Measurements from ENCODE around the gene FAT1.

FAT1 gene

GRCh38 chr4:186658657-186659056 is 65.0 kb downstream of the FAT1 start:
- TF ChIP-seq, protein P1, sequence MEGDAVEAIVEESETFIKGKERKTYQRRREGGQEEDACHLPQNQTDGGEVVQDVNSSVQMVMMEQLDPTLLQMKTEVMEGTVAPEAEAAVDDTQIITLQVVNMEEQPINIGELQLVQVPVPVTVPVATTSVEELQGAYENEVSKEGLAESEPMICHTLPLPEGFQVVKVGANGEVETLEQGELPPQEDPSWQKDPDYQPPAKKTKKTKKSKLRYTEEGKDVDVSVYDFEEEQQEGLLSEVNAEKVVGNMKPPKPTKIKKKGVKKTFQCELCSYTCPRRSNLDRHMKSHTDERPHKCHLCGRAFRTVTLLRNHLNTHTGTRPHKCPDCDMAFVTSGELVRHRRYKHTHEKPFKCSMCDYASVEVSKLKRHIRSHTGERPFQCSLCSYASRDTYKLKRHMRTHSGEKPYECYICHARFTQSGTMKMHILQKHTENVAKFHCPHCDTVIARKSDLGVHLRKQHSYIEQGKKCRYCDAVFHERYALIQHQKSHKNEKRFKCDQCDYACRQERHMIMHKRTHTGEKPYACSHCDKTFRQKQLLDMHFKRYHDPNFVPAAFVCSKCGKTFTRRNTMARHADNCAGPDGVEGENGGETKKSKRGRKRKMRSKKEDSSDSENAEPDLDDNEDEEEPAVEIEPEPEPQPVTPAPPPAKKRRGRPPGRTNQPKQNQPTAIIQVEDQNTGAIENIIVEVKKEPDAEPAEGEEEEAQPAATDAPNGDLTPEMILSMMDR (conservative IDR thresholded peaks at IDR 0.05; ENCODE audit: low read depth, low read length), result no peak
- no peak overlapping the region for H3K4me3 ChIP-seq (ENCODE audit: low read depth, low read length)
- no peak for DNase-seq (ENCODE audit: low read depth)

DNA sequence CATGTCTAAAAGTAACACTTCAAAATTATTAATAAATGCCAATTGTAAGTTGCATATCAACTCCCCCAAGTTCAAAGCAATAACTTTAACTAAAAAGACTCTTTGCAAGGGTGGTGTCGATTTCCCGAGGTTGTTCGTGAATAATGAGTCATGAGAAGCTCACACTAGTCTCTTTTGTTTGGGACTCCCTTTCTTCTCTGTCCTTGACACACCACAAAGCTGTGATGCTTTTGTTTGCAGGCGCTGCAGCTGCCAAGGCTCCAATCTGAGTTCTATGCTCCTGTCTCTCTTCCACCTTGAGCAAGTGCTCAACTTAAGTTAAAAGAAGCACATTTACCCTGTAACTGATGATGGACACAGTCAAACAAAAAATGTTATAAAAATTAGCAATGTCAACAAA is 65.9 kb downstream of the FAT1 start:
- TF ChIP-seq, protein P1 (conservative IDR thresholded peaks at IDR 0.05; ENCODE audit: low read depth, low read length), result no peak
- DNase-seq (ENCODE audit: low read depth), result peak; percentile 16
- no peak overlapping the region for H3K4me3 ChIP-seq (ENCODE audit: low read depth, low read length)

DNA sequence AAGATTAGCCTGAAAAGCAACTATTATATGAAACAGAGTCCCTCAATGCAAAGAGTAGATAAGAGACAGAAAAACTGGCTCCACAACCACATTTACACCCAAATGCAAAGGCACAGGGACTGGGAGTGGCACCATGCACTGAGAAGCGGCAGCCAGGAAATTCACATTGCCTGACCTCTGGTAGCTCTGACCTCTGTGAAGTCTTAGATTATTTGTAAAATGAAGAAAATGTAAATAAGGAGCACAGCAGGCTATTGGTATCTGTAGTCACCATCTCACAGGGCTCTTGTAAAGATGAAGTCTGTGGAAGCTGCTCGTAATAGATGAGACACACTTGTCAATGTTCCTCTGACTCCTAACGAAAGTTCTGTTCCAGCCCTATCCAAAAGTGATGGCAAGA is 69.7 kb downstream of the FAT1 start:
- peak; percentile 10 for DNase-seq (ENCODE audit: low read depth)
- no peak overlapping the region for H3K4me3 ChIP-seq (ENCODE audit: low read depth, low read length)
- TF ChIP-seq, protein P1 (conservative IDR thresholded peaks at IDR 0.05; ENCODE audit: low read depth, low read length), result no peak

DNA sequence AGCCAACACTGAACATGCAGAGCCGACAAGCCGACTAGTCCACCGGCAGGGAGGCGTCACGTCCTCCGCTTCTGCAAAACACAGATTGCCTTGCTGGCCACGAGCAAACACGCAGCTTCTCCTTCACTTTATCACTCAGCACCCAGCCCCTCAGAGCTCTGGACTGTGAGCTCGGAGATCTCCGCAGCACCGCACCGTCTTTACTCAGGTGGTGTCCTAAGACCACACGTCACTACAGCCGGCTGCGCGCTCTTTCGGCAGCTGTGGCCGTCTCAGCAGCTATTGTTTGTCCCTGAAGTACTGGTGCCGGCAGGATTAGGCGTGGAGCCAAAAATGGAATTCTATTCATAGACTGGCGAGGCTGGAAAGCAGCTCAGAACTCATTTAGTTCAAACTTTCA is 72.0 kb downstream of the FAT1 start:
- H3K4me3 ChIP-seq (ENCODE audit: low read depth, low read length), result peak overlapping the region; percentile 58
- DNase-seq (ENCODE audit: low read depth), result peak; percentile 69
- TF ChIP-seq, protein P1 (conservative IDR thresholded peaks at IDR 0.05; ENCODE audit: low read depth, low read length), result peak; percentile 9

- H3K4me3 ChIP-seq (ENCODE audit: low read depth, low read length), result peak overlapping the region; percentile 58
- TF ChIP-seq, protein P1 (conservative IDR thresholded peaks at IDR 0.05; ENCODE audit: low read depth, low read length), result no peak
Observed at GRCh38 chr4:186651181-186651603, 72.5 kb downstream of the FAT1 start.

DNA sequence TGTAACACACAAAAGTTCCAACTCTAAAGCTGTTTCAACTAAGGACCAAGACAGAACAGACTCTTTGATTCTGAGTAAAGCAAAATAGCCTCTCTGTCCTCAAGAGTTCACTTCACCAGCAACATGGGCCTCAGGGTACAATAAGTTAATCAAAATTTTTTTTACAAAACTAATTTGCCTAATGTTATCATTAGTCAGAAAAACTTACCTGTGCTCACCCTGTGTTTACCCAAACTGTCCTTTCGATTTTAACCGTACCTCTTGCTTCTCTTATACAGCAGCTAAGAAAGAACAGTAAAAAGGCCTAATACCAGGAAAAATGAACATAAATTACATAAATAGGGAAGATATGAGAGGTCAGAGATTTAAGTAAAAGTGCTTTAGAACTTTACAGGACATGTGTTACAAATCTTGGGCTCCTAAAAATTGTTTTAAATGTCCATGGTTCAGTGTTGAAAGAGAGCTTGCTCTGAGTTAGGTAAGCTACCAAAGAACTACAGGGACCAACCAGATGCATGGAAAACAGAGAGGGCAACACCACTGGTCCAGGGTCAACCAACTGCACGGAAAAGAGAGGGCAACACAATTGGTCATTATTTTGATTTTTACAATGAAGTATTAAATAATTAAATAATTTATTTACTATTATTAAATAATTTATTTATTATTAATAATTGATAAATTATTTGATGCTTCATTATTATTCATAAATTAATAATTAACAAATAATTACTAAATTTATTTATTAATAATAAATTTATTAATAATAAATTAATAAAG is 73.1 kb downstream of the FAT1 start:
- DNase-seq (ENCODE audit: low read depth), result no peak
- TF ChIP-seq, protein P1 (conservative IDR thresholded peaks at IDR 0.05; ENCODE audit: low read depth, low read length), result no peak

More at GRCh38 chr4:186651181-186651603, 72.5 kb downstream of the FAT1 start:
- no peak for DNase-seq (ENCODE audit: low read depth)

DNA sequence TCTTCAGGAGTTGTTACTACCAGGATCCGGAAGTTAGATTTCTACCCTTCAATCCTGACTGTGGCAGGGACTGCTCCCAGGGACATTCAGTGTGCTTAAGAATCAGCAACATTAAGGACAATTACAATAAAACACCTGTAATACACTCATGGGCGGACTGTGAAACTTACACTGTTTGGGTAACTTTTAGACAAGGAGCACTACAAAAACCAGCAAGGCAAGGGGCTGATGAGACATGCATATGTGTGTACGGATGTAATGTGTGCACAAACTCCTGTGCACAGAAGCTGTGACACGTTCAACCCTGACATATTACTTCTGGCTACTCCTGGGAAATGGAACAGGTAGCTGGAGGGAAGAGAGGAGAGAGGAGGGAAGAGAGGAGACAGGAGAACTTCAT is 75.8 kb downstream of the FAT1 start:
- TF ChIP-seq, protein P1 (conservative IDR thresholded peaks at IDR 0.05; ENCODE audit: low read depth, low read length), result no peak
- no peak for DNase-seq (ENCODE audit: low read depth)
- H3K4me3 ChIP-seq (ENCODE audit: low read depth, low read length), result no peak overlapping the region

More for the DNA sequence above, 73.1 kb downstream of the FAT1 start:
- no peak overlapping the region for H3K4me3 ChIP-seq (ENCODE audit: low read depth, low read length)

All from choroid plexus epithelial cell (primary cell).